ENCODE measurements around the gene MACROD2.

DNA sequence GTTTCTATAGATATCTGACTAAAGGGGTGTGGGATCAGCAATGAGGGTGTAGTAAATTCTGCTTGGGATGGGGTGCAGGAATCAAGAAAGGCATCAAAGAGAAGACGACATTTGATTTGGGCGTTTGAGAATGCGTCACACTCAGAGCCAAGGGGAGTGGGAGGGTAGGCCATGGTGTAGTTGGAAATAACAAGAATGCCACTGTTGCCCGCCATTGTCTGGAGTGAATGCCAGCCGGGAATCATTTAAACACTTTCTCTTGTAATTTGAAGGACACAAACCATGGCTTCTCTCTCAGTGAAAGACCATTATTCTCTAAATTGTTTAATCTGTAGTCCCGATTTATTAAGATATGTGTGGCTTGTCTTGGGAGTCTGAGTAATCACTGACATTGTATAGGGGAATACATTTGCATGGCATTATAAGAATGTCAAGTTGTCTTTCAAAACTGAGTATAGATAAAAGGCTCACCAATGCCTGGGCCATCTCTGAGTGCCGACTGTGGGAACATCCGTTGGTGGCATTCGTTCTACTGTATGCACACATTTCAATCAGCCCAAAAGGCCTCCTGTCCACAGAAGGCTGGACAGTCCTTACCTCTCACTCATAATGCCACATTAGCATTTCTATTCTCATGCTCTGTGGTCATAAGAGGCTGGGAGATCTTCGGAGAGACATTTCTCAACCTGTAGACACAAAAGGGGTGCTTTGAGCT, 1800.1 kb downstream of the MACROD2 start:
- TF ChIP-seq, protein P1, sequence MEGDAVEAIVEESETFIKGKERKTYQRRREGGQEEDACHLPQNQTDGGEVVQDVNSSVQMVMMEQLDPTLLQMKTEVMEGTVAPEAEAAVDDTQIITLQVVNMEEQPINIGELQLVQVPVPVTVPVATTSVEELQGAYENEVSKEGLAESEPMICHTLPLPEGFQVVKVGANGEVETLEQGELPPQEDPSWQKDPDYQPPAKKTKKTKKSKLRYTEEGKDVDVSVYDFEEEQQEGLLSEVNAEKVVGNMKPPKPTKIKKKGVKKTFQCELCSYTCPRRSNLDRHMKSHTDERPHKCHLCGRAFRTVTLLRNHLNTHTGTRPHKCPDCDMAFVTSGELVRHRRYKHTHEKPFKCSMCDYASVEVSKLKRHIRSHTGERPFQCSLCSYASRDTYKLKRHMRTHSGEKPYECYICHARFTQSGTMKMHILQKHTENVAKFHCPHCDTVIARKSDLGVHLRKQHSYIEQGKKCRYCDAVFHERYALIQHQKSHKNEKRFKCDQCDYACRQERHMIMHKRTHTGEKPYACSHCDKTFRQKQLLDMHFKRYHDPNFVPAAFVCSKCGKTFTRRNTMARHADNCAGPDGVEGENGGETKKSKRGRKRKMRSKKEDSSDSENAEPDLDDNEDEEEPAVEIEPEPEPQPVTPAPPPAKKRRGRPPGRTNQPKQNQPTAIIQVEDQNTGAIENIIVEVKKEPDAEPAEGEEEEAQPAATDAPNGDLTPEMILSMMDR (tag by site-specific recombination; IDR thresholded peaks at IDR 0.05), result no peak
- TF ChIP-seq, protein P2, sequence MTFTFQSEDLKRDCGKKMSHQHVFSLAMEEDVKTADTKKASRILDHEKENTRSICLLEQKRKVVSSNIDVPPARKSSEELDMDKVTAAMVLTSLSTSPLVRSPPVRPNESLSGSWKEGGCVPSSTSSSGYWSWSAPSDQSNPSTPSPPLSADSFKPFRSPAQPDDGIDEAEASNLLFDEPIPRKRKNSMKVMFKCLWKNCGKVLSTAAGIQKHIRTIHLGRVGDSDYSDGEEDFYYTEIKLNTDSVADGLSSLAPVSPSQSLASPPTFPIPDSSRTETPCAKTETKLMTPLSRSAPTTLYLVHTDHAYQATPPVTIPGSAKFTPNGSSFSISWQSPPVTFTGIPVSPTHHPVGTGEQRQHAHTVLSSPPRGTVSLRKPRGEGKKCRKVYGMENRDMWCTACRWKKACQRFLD (tag by site-specific recombination; IDR thresholded peaks at IDR 0.05), result no peak
- TF ChIP-seq, protein P3, sequence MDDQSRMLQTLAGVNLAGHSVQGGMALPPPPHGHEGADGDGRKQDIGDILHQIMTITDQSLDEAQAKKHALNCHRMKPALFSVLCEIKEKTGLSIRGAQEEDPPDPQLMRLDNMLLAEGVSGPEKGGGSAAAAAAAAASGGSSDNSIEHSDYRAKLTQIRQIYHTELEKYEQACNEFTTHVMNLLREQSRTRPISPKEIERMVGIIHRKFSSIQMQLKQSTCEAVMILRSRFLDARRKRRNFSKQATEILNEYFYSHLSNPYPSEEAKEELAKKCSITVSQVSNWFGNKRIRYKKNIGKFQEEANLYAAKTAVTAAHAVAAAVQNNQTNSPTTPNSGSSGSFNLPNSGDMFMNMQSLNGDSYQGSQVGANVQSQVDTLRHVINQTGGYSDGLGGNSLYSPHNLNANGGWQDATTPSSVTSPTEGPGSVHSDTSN (CRISPR knock-in tag; IDR thresholded peaks at IDR 0.05), result no peak
